C4-2B (cell line): Measurements from ENCODE around the gene MED16.

Source experiments
- CTCF ChIP-seq: fragments of 450-650 bp; conservative IDR thresholded peaks from 2 replicates; pipeline ENCODE4 v1.5.1; 2017; ENCODE audit warnings: mild to moderate bottlenecking
- ZFX ChIP-seq: fragments of 450-650 bp; IDR thresholded peaks from 2 replicates; pipeline ENCODE4 v1.6.1; 2017

- no peak for TF ChIP-seq CTCF
- TF ChIP-seq ZFX, result no peak
These were observed 39.1 kb upstream of the MED16 start for GRCh38 chr19:931860-932647.
